Body of pancreas (tissue), 4 donors: ENCODE measurements around the gene SLC29A4.
"Not testable (repeated sequence)": the region's sequence is repeated elsewhere in the genome, so short reads cannot be mapped to it uniquely, and the experiment has no call there.

Experiments
- POLR2A ChIP-seq, 3 donors: fragments of 450-650 bp; IDR thresholded peaks; one replicate each; pipeline ENCODE4 v1.6.1; 2016; ENCODE audit warnings: antibody characterized with exemption in 3 of 3, mild to moderate bottlenecking in 2 of 3
- TF ChIP-seq, protein P1 (sequence below), 7 experiments: fragments of 450-650 bp in 4 of 7; fragments of 200-600 bp in 3 of 7; sonication (generic) in 3 of 7; IDR thresholded peaks; one replicate each; pipeline ENCODE4 v1.5.1; 2016 to 2019; ENCODE audit warnings: antibody characterized with exemption in 7 of 7

DNA sequence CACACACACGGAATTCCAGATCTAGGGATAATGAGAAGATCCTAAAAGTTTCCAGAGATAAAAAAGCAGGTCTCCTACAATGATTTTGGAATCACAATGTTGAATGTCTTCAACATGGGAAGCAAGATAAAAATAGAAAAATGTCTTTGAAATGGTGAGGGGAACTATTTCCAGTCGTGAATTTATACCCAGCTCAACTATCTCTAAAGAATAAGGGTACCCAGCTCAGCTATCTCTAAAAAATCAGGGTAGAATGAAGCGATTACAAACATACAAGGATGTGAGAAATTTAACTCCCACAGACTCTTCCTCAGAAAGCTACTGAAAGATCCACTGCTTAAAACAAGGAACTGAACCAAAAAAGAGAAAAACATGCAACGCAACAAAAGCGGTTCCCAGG, 35.9 kb downstream of the SLC29A4 start:
- TF ChIP-seq, protein P1, sequence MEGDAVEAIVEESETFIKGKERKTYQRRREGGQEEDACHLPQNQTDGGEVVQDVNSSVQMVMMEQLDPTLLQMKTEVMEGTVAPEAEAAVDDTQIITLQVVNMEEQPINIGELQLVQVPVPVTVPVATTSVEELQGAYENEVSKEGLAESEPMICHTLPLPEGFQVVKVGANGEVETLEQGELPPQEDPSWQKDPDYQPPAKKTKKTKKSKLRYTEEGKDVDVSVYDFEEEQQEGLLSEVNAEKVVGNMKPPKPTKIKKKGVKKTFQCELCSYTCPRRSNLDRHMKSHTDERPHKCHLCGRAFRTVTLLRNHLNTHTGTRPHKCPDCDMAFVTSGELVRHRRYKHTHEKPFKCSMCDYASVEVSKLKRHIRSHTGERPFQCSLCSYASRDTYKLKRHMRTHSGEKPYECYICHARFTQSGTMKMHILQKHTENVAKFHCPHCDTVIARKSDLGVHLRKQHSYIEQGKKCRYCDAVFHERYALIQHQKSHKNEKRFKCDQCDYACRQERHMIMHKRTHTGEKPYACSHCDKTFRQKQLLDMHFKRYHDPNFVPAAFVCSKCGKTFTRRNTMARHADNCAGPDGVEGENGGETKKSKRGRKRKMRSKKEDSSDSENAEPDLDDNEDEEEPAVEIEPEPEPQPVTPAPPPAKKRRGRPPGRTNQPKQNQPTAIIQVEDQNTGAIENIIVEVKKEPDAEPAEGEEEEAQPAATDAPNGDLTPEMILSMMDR (IDR thresholded peaks at IDR 0.05): not testable (repeated sequence)
- not testable (repeated sequence) for TF ChIP-seq POLR2A (IDR thresholded peaks at IDR 0.05)
